NB4 (cell line): Measurements from ENCODE around the gene ADD1.

ENCODE experiments used
- DNase-seq: peaks from one replicate; pipeline ENCODE4 v3.0.0; 2010; ENCODE audit warnings: low read depth
- H3K4me3 ChIP-seq: one replicate; pipeline ENCODE4 v1.5.1; 2011; ENCODE audit warnings: mild to moderate bottlenecking, low read depth, low read length, moderate library complexity
- MYC ChIP-seq: IDR thresholded peaks from 2 replicates; pipeline ENCODE4 v1.6.1; 2011; ENCODE audit warnings: low read depth, low read length
- POLR2A ChIP-seq: IDR thresholded peaks from 2 replicates; pipeline ENCODE4 v1.6.1; 2011; ENCODE audit warnings: mild to moderate bottlenecking; ENCODE audit not compliant: insufficient read length; ENCODE audit errors: extremely low read depth
- TF ChIP-seq, protein P1 (sequence below): IDR thresholded peaks from one replicate; pipeline ENCODE4 v1.5.1; 2012; ENCODE audit warnings: low read depth, low read length
- TF ChIP-seq, protein P2 (sequence below): IDR thresholded peaks from 2 replicates; pipeline ENCODE4 v1.6.1; 2011; ENCODE audit warnings: low read depth, low read length

Gene ADD1

DNA sequence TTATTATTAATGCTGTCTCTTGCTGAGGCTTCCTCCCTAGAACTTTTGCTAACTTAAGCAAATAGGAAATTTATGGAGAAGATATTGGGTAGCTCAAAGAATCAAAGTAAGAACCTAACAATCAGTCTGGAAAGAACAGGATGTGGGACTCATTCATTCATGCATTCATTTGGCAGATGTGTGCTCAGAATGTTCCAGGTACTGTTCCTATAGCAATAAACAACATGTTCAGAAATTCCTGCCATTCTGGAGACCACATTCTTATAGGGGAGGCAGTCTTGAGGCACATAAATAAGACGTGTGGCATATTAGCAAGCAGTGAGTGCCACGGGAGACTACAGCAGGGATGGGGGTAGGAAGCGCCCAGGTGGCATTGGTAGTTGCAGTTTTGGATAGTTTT, 124.7 kb downstream of the ADD1 start:
- TF ChIP-seq, protein P1, sequence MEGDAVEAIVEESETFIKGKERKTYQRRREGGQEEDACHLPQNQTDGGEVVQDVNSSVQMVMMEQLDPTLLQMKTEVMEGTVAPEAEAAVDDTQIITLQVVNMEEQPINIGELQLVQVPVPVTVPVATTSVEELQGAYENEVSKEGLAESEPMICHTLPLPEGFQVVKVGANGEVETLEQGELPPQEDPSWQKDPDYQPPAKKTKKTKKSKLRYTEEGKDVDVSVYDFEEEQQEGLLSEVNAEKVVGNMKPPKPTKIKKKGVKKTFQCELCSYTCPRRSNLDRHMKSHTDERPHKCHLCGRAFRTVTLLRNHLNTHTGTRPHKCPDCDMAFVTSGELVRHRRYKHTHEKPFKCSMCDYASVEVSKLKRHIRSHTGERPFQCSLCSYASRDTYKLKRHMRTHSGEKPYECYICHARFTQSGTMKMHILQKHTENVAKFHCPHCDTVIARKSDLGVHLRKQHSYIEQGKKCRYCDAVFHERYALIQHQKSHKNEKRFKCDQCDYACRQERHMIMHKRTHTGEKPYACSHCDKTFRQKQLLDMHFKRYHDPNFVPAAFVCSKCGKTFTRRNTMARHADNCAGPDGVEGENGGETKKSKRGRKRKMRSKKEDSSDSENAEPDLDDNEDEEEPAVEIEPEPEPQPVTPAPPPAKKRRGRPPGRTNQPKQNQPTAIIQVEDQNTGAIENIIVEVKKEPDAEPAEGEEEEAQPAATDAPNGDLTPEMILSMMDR = no peak
- TF ChIP-seq MYC (no peak), POLR2A (no peak)
- TF ChIP-seq, protein P2, sequence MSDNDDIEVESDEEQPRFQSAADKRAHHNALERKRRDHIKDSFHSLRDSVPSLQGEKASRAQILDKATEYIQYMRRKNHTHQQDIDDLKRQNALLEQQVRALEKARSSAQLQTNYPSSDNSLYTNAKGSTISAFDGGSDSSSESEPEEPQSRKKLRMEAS = no peak
- no peak for DNase-seq
- no peak overlapping the region for H3K4me3 ChIP-seq

DNA sequence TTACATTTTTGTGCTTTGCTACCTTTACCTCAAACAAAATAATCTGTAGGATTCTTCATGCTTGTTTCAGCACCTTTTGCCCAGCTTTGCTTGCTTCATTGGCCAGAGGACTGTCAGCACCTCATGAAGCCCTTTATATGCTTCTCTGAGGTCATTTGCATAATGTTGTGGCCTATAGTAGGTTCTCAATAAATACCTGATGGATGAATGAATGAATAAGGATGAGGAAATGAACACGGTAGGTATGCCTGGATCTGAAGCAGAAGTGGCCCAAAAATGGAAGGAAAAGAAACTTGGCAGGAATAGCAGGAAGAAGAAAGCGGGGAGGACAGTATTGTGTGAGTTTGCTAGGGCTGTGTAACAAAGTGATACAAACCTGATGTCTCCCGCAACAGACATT, 127.6 kb downstream of the ADD1 start:
- TF ChIP-seq POLR2A = no peak
- TF ChIP-seq, protein P2 = no peak
- no peak for TF ChIP-seq MYC
- TF ChIP-seq, protein P1 = no peak
- no peak overlapping the region for H3K4me3 ChIP-seq
- no peak for DNase-seq

DNA sequence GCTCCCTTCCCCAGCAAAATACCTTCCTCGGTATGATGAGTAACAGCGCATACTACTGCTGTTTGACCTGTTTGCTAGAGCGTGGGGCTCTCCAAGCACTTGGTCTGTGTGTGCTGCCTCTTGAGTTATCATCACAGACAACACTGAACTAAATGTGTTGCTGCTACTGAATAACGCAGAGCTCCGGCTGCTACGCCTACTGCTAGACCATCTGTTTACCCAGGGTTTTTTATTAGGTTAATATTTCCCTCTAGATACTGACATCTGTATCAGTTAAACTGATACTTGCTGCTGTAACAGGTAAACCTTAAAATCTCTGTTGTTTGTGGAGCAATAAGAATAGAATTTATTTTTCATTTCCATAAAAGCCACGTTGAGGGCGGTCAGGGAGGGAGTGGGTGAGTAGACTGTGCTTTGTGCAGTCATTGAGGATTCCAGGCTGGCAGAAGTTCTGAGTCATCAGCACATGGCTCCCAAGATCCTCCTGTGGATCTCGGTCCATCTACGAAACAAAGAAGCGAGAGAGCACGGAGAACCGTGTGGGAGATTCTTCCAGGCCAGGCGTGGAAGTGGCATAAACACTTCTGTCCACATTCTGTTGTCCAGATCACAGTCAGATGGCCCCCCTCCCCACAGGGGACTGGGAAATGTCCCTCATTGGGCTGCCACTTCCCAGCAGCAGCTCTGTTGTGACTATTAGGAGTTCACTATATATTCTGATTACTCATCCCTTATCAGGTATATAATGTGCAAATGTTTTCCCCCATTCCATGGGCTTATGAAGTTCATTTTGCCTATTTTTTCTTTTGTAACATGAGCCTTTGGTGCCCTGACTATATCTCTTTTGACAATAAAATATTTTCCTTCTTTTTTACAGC, 133.8 kb downstream of the ADD1 start:
- TF ChIP-seq, protein P1 = no peak
- TF ChIP-seq MYC (no peak), POLR2A (no peak)
- TF ChIP-seq, protein P2 = no peak
- no peak for DNase-seq
- no peak overlapping the region for H3K4me3 ChIP-seq
